ENCODE data around the gene CCDC12.

Gene CCDC12

GRCh38 chr3:47007482-47008233, 31.1 kb upstream of the CCDC12 start:
- DNase-seq (ENCODE audit: low read depth, low spot score), result no peak

GRCh38 chr3:47007001-47007400, 30.5 kb upstream of the CCDC12 start:
- no peak for DNase-seq (ENCODE audit: low read depth, low spot score)

GRCh38 chr3:47006145-47006651, 29.7 kb upstream of the CCDC12 start:
- no peak for DNase-seq (ENCODE audit: low read depth, low spot score)

- DNase-seq (ENCODE audit: low read depth, low spot score), result no peak
Observed at GRCh38 chr3:47005212-47006144, 28.9 kb upstream of the CCDC12 start.

GRCh38 chr3:47004369-47005211, 28.0 kb upstream of the CCDC12 start:
- DNase-seq (ENCODE audit: low read depth, low spot score), result no peak

- no peak for DNase-seq (ENCODE audit: low read depth, low spot score)
Observed at GRCh38 chr3:47003461-47004368, 27.2 kb upstream of the CCDC12 start.

GRCh38 chr3:47003056-47003410, 26.5 kb upstream of the CCDC12 start:
- DNase-seq (ENCODE audit: low read depth, low spot score), result no peak

- DNase-seq (ENCODE audit: low read depth, low spot score), result no peak
Observed at GRCh38 chr3:47002171-47003055, 25.9 kb upstream of the CCDC12 start.

GRCh38 chr3:47001731-47002170, 25.2 kb upstream of the CCDC12 start:
- DNase-seq (ENCODE audit: low read depth, low spot score), result no peak

- no peak for DNase-seq (ENCODE audit: low read depth, low spot score)
Observed at GRCh38 chr3:47000922-47001730, 24.6 kb upstream of the CCDC12 start.

GRCh38 chr3:47000198-47000815, 23.8 kb upstream of the CCDC12 start:
- DNase-seq (ENCODE audit: low read depth, low spot score), result no peak

GRCh38 chr3:46999516-47000197, 23.1 kb upstream of the CCDC12 start:
- DNase-seq (ENCODE audit: low read depth, low spot score), result no peak

- no peak for DNase-seq (ENCODE audit: low read depth, low spot score)
Observed at GRCh38 chr3:46998852-46999515, 22.4 kb upstream of the CCDC12 start.

- DNase-seq (ENCODE audit: low read depth, low spot score), result no peak
Observed at GRCh38 chr3:46998121-46998851, 21.7 kb upstream of the CCDC12 start.

GRCh38 chr3:46997453-46998091, 21.0 kb upstream of the CCDC12 start:
- no peak for DNase-seq (ENCODE audit: low read depth, low spot score)

Measured in brain pericyte (primary cell).